Pons (tissue), 1 donor: Measurements from ENCODE around the gene GLYATL1.

Experiments
- DNase-seq: peaks from one replicate; pipeline ENCODE4 v3.0.0-alpha.2; 2016; ENCODE audit warnings: low spot score

GLYATL1 gene

GRCh38 chr11:58939277-58939676 lies at the start of gene GLYATL1:
Gene GLYATL1 (plus strand): TSS chr11:58939488. CDS start chr11:58947088, 7,600 bp downstream.
- DNase-seq, result no peak

- no peak for DNase-seq
Observed at GRCh38 chr11:58893899-58894298, 45.4 kb upstream of the GLYATL1 start.

GRCh38 chr11:58898106-58898505 lies 41.2 kb upstream of the GLYATL1 start:
- no peak for DNase-seq

- peak; percentile 85 for DNase-seq
Observed at GRCh38 chr11:58900479-58901420, 38.5 kb upstream of the GLYATL1 start.

GRCh38 chr11:58902881-58903280 lies 36.4 kb upstream of the GLYATL1 start:
- no peak for DNase-seq

GRCh38 chr11:58905011-58905720 lies 34.1 kb upstream of the GLYATL1 start:
- peak; percentile 22 for DNase-seq

- peak; percentile 85 for DNase-seq
Observed at GRCh38 chr11:58905721-58906547, 33.4 kb upstream of the GLYATL1 start.

- no peak for DNase-seq
Observed at GRCh38 chr11:58907780-58908179, 31.5 kb upstream of the GLYATL1 start.

- DNase-seq, result no peak
Observed at GRCh38 chr11:58912124-58912523, 27.2 kb upstream of the GLYATL1 start.

- DNase-seq, result no peak
Observed at GRCh38 chr11:58913685-58914084, 25.6 kb upstream of the GLYATL1 start.

- DNase-seq, result no peak
Observed at GRCh38 chr11:58914821-58915543, 24.3 kb upstream of the GLYATL1 start.

- DNase-seq, result no peak
Observed at GRCh38 chr11:58916637-58917036, 22.7 kb upstream of the GLYATL1 start.

- DNase-seq, result no peak
Observed at GRCh38 chr11:58917159-58917783, 22.0 kb upstream of the GLYATL1 start.

- DNase-seq, result no peak
Observed at GRCh38 chr11:58919561-58919960, 19.7 kb upstream of the GLYATL1 start.

GRCh38 chr11:58919980-58920379 lies 19.3 kb upstream of the GLYATL1 start:
- DNase-seq, result no peak

GRCh38 chr11:58921778-58922390 lies 17.4 kb upstream of the GLYATL1 start:
- DNase-seq, result no peak

GRCh38 chr11:58922479-58922878 lies 16.8 kb upstream of the GLYATL1 start:
- DNase-seq, result no peak

GRCh38 chr11:58923300-58923788 lies 15.9 kb upstream of the GLYATL1 start:
- DNase-seq, result peak; percentile 36

GRCh38 chr11:58924230-58924629 lies 15.1 kb upstream of the GLYATL1 start:
- no peak for DNase-seq

- no peak for DNase-seq
Observed at GRCh38 chr11:58926251-58926650, 13.0 kb upstream of the GLYATL1 start.
